Dermis microvascular lymphatic vessel endothelial cell (primary cell): ENCODE data around the gene ZNF211. TPM values are rescaled to one million over a fixed set of nuclear protein-coding genes. Genes with fewer than 3 reads are reported as not detected.

Experiments
- DNase-seq, 2 donors: peaks; one replicate each; pipeline versions ENCODE4 v3.0.0 to v3.0.0-alpha.2; 2010; ENCODE audit warnings: low read depth in 2 of 2
- total RNA-seq: library from RNA; depleted of rRNA; stranded (reverse); fragments of >200 nt; gene quantifications from 2 replicates; pipeline ENCODE4 v1.2.1, GENCODE V29; 2014

ZNF211 gene
- 6.7 and 9.0 TPM in 2 replicates for total RNA-seq

- peak; percentile 86 to 94 for DNase-seq
These were observed at the start of gene ZNF211 for GRCh38 chr19:57632987-57633831. TSS of gene ZNF211 (plus strand) at chr19:57633168. CDS start at chr19:57633347, 179 bp downstream.

- peak; percentile 69 to 70 for DNase-seq
These were observed 49.2 kb upstream of the ZNF211 start, which contains the start of gene ZIK1 for GRCh38 chr19:57583521-57584416. TSS of gene ZIK1 (plus strand) at chr19:57584145. CDS start at chr19:57584357, 212 bp downstream.

GRCh38 chr19:57587529-57587928 lies 45.4 kb upstream of the ZNF211 start:
- DNase-seq = no peak

GRCh38 chr19:57599377-57599760 lies 33.6 kb upstream of the ZNF211 start:
- DNase-seq = no peak

GRCh38 chr19:57599761-57600383 lies 33.1 kb upstream of the ZNF211 start, which contains the start of gene ZNF530:
TSS of gene ZNF530 (plus strand) at chr19:57599885. CDS start at chr19:57604346, 4,461 bp downstream.
- peak; percentile 85 to 90 for DNase-seq

GRCh38 chr19:57606931-57607330 lies 26.0 kb upstream of the ZNF211 start:
- DNase-seq = no peak

- no peak for DNase-seq
These were observed 21.9 kb upstream of the ZNF211 start for GRCh38 chr19:57611113-57611512.

- peak; percentile 83 to 89 for DNase-seq
These were observed 18.8 kb upstream of the ZNF211 start, which contains the start of gene ZNF134 for GRCh38 chr19:57613941-57614743. TSS of gene ZNF134 (plus strand) at chr19:57614242. CDS start at chr19:57619469, 5,227 bp downstream.

- DNase-seq = no peak
These were observed 17.6 kb upstream of the ZNF211 start for GRCh38 chr19:57615346-57615745.

GRCh38 chr19:57620673-57621348 lies 12.2 kb upstream of the ZNF211 start:
- DNase-seq = no peak

GRCh38 chr19:57623091-57623490 lies 9.9 kb upstream of the ZNF211 start:
- no peak for DNase-seq

- DNase-seq = no peak
These were observed 814 bp downstream of the ZNF211 start for GRCh38 chr19:57633832-57634131.

- DNase-seq = no peak
These were observed 4.4 kb downstream of the ZNF211 start for GRCh38 chr19:57637379-57637778.

- no peak for DNase-seq
These were observed 8.8 kb downstream of the ZNF211 start for GRCh38 chr19:57641715-57642234.

GRCh38 chr19:57642396-57643046 lies 9.6 kb downstream of the ZNF211 start:
- no peak for DNase-seq

GRCh38 chr19:57643734-57644133 lies 10.8 kb downstream of the ZNF211 start:
- DNase-seq = no peak

- DNase-seq = no peak
These were observed 15.5 kb downstream of the ZNF211 start for GRCh38 chr19:57648331-57649003.

- no peak for DNase-seq
These were observed 18.7 kb downstream of the ZNF211 start for GRCh38 chr19:57651654-57651996.

GRCh38 chr19:57653689-57654088 lies 20.7 kb downstream of the ZNF211 start:
- DNase-seq = no peak
